H54 (cell line): ENCODE measurements around the gene THRA.

Experiments
- DNase-seq: peaks from one replicate; pipeline ENCODE4 v3.0.0; 2011; ENCODE audit warnings: low spot score, mixed read lengths; ENCODE audit not compliant: insufficient read length
- FAIRE-seq: peaks from 3 replicates; lab custom pipeline; 2011; peaks lifted over from hg19 to GRCh38; lab: Jason Lieb, UNC
- POLR2A ChIP-seq: IDR thresholded peaks from 2 replicates; pipeline ENCODE4 v1.6.1; 2011; ENCODE audit warnings: low read depth, mild to moderate bottlenecking, low read length

THRA gene

GRCh38 chr17:40022961-40023541 lies 39.7 kb upstream of the THRA start:
- no peak for TF ChIP-seq POLR2A
- DNase-seq, result no peak
- FAIRE-seq, result no peak

DNA sequence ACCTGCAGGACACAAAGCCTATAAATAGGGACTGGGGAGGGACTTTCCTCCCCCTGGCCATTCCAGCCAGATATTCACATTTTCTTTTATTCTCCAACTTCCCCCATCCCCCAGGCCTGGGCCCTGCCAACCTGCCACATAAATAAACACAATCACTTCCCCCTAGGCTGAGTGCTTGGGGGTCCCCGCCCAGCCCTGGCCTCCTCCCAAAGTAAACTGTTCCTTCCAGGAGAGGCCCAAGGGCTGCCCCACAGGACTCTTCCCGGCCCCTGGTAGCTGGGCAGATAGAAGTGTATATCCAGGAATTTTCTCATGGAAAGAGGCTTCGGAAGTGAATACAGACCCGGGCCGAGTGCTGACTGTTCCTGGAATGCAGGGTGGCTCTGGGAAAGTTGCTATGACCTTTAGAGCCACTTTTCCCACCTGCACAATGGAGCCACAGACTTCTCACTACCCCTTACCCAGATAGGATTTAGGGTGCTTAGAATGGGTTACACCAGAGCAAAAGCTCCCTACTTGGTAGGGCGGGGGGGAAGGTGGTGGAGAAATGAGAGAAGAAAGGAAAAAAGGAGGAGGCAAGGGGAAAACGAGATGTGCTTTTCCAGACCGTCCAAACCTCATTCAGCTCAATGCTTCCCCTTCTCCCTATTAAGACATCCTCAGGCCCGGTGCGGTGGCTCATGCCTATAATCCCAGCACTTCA lies 39.0 kb upstream of the THRA start:
- DNase-seq (no peak), FAIRE-seq (no peak)
- TF ChIP-seq POLR2A, result no peak

GRCh38 chr17:40024901-40025300 lies 37.9 kb upstream of the THRA start:
- no peak for FAIRE-seq
- no peak for DNase-seq
- TF ChIP-seq POLR2A, result no peak

GRCh38 chr17:40025559-40025958 lies 37.2 kb upstream of the THRA start:
- TF ChIP-seq POLR2A, result no peak
- no peak for DNase-seq
- FAIRE-seq, result no peak

DNA sequence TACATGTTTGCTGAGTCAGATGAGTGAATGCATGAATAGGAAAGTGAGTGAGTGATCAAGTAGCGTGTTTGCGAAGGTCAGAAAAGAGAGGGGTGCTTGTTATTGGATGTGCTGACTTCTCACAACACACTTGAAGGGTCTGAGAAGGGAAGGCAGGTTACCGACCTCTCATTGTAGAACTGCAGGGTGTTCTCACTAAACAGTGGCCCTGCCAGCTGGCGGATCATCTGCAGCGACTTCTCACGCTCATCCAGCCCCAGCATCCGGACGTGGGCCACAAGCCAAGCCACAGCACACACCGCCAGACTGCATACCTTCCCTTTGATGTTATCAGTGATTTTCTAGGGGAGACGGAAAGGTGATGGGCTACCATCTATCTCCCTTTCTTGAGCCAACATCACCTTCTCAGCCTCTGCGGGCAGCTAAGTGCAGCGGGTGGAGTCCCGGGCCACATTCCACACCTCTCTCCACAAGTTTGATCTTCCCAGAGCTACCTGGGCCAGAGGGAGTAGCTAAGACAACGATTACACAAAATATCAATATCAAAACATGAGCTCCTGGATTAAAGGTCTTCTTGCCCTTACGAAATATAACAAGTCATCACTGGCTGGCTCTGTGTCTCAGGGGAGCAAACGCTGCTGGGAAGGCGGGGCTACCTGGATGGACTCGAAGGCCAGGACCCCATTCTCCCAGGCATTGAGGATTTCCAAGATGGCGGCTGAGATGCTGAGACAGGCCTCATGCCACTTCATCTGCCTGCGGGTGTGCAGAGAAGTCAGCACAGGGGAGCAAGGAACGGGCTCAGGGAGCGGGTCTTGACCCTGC lies 36.6 kb upstream of the THRA start:
- no peak for FAIRE-seq
- DNase-seq, result no peak
- no peak for TF ChIP-seq POLR2A

DNA sequence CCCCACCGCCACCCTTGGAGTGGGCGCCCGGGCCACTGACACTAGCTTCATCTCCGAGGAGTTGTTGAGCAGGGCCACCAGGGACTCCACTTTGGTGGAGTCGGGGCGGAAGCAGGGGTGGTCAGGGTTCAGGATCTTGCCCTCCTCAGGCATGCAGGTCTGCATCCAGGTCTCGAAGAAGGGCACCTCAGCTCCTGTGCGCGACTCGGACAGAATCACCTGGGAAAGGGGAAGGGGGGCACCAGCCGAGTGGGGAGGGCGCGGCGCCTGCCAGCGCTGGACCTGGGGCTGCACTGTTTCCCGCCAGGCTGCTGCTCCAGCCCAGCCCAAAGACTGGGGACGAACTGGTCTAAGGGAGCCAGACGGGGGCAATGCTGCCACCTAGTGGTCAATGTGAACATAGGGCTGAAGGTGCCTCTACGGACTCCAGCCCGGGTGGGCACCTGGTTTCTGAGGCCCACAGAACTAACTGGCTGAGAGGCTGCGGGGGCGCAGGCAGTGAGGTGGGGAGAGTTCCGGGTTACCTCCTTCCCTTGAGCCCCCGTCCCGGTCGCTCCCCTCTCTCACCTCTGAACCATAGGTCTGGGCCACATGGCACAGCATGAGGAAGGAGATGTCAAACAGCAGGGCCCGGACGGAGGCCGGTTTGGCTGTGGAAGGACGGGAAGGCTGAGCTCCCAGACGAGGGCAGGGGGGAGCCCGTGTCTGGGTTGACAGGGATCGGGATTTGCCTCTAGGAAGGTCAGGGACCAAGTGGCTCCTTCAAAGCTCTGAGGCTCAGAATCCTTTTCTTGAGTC lies 35.8 kb upstream of the THRA start:
- DNase-seq (peak; percentile 83), FAIRE-seq (no peak)
- no peak for TF ChIP-seq POLR2A

DNA sequence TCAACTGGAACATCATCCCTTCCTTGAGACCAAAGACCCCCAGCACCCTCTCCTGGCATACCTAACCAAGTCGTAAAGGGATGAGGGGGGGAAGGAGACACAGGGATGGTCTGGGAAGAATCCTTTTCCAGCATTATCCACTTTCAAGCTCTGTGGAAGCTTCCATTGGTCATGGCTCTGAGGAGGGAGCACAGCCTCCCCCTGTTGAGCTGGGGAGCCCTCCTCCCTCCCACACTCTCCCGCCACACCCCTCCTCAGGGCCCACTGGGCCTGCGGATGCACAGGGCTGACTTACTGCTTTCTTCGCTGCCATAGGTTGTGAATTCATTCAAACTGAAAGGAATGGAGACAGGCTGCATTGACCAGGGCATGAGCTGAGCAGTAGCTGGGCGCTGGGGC lies 35.2 kb upstream of the THRA start:
- DNase-seq (no peak), FAIRE-seq (no peak)
- no peak for TF ChIP-seq POLR2A

GRCh38 chr17:40028595-40028994 lies 34.2 kb upstream of the THRA start:
- no peak for TF ChIP-seq POLR2A
- DNase-seq (no peak), FAIRE-seq (no peak)

DNA sequence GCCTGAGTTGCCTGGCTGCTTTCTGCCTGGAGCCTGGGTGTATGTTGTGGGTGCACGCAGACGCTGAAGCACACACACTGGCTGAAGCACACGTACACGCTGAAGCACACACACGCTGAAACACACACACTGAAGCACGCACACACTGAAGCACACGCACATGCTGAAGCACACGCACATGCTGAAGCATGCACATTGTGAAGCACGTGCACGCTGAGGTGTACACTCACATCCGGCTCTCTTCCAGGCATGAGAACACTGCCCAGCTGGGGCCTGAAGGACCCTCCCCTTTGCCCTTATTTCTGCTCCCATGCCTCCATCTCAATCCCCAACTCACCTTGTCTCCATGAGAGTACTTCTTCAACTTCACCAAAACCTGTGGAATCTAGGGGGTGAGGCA lies 31.1 kb upstream of the THRA start:
- FAIRE-seq, result no peak
- no peak for TF ChIP-seq POLR2A
- DNase-seq, result no peak

GRCh38 chr17:40032322-40033320 lies 30.1 kb upstream of the THRA start:
- DNase-seq (no peak), FAIRE-seq (no peak)
- TF ChIP-seq POLR2A, result no peak

DNA sequence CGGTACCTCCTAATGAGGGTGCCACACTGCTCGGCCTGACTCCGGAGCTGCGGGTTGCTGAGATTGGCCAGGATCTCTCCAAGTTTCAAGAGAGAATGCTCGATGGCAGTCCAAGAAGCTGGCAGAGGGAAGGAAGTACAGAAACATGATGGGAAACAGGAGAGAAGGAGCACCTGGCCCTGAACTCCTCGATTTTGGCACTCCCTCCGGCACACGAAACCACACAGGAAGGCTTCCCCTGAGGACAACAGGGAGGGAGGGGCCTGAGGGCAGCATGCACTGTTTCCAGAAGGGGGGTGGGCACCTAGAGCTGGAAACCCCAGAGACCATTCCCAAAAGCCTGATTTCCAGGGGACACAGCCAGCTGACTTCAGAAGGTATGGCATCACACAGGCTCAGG lies 29.4 kb upstream of the THRA start:
- DNase-seq (no peak), FAIRE-seq (no peak)
- TF ChIP-seq POLR2A, result no peak

DNA sequence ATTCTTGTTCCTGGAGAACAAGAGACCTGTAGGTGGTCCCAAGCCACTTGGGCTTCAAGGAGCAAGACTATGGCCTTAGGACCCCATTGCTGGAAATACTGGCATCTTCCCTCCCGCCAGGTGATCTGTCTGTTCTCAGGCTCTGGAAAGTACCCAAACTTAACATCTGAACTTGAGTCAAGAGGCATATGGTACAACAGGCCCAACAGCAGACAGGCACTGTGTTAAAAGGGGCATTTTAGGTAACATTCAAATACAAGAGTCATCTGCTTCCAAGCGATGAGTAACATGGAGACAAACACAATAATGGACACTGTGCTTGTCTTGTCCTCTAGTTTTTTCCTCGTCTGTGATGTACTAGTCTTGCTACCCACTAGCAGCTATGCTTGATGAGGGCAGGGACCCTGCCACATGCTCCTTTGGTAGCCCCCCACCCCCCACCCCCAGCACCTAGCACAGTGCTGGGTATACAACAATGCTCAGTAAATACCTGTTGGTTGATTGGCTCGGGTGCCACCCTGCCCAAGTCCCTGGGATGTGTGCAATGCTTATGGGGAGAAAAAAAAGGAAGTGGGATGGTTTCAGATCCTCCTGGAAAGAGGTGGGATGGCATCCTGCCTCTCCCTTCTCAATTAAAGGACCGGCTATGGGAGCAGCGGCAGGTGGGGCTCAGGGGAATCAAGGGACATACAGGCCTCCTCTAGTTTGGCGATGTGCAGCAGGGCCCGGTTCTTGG lies 28.2 kb upstream of the THRA start:
- DNase-seq (no peak), FAIRE-seq (no peak)

More for the DNA sequence above, 28.2 kb upstream of the THRA start:
- TF ChIP-seq POLR2A, result no peak
